ENCODE results near the gene CAB39. TPM values are rescaled to one million over a fixed set of nuclear protein-coding genes. Genes with fewer than 3 reads are reported as not detected.

CAB39 gene
- total and polyA plus RNA-seq, 2 of the 8 experiments (the other 6 are each of a cell fraction or from before 2014, with no cell fraction given) = 16.4 to 50.5 TPM

GRCh38 chr2:230749111-230749510 lies 36.5 kb downstream of the CAB39 start:
- Histone ChIP-seq H4K91ac (replicated peaks; ENCODE audit: insufficient read length, low read length) (no peak overlapping the region), H3K4me1 (replicated peaks in 1 of 4; ENCODE audit: control insufficient read depth in 3 of 4, insufficient read depth in 4 of 4, low read length in 3 of 4) (no peaks in the 10 kb centered on the region), H2AFZ (ENCODE audit: low read length) (no peak overlapping the region), H2BK20ac (ENCODE audit: low read length) (no peak overlapping the region), H3K9ac (replicated peaks in 1 of 4; ENCODE audit: extremely low read depth in 1 of 4, low read depth in 3 of 4, low read length in 3 of 4) (no peak overlapping the region), H3K36me3 (ENCODE audit: control insufficient read depth in 2 of 4, insufficient read depth in 4 of 4, low read length in 3 of 4) (no peaks in the 10 kb centered on the region; a peak in 1 of 8 replicates), H3K27me3 (replicated peaks in 1 of 4; ENCODE audit: control insufficient read depth in 3 of 4, extremely low read depth in 1 of 4, insufficient read depth in 3 of 4, low read length in 3 of 4) (no peaks in the 10 kb centered on the region), H3K27ac (ENCODE audit: low read depth, low read length) (no peak overlapping the region), H4K5ac (ENCODE audit: insufficient read length, low read depth, low read length) (no peak overlapping the region), H3K18ac (ENCODE audit: extremely low read depth, low read length) (no peak overlapping the region), H3K4ac (replicated peaks; ENCODE audit: insufficient read length, low read depth, low read length) (no peak overlapping the region), H2AK5ac (ENCODE audit: low read depth, low read length) (no peak overlapping the region), H3K79me1 (ENCODE audit: low read depth, low read length) (no peaks in the 10 kb centered on the region; the same call in 1 of the 2 replicates), H2BK12ac (ENCODE audit: low read depth, low read length) (no peak overlapping the region), H3K4me3 (ENCODE audit: extremely low read depth in 1 of 4, insufficient read depth in 2 of 4, low read depth in 3 of 4, low read length in 4 of 4) (no peak overlapping the region), H3K14ac (ENCODE audit: insufficient read length) (no peak overlapping the region), H4K8ac (ENCODE audit: extremely low read depth, insufficient read depth, low read length) (no peak overlapping the region), H3K23ac (ENCODE audit: insufficient read length) (no peak overlapping the region), H4K20me1 (replicated peaks in 1 of 2; ENCODE audit: control insufficient read depth in 1 of 2, insufficient read depth in 2 of 2, low read length in 2 of 2) (peaks cover 0 to 2% of the 10 kb centered on the region in 2 experiments), H3K23me2 (ENCODE audit: low read depth, low read length) (no peaks in the 10 kb centered on the region), H2BK15ac (ENCODE audit: low read length) (no peak overlapping the region), H3K79me2 (ENCODE audit: control insufficient read depth in 1 of 2, insufficient read depth in 2 of 2, low read length in 2 of 2) (peaks cover 0 to 69% of the 10 kb centered on the region in 2 experiments; a peak in 3 of 4 replicates), H3K56ac (replicated peaks; ENCODE audit: insufficient read length, low read depth, low read length) (no peak overlapping the region), H3K9me3 (ENCODE audit: insufficient read depth in 2 of 2, low read depth in 1 of 2, low read length in 1 of 2) (no peaks in the 10 kb centered on the region), H2BK120ac (replicated peaks; ENCODE audit: low read depth, low read length) (no peak overlapping the region), H2BK5ac (ENCODE audit: low read depth, low read length) (no peak overlapping the region), H3K4me2 (ENCODE audit: insufficient read depth in 1 of 2, low read depth in 2 of 2, low read length in 2 of 2) (no peak overlapping the region)
- POLR2A ChIA-PET (ENCODE audit: partially characterized antibody) = no interaction called here
- WGBS, 2 experiments (ENCODE audit: extremely low coverage in 1 of 2, insufficient coverage in 1 of 2, insufficient read length in 1 of 2, insufficient replicate concordance in 2 of 2, low coverage in 1 of 2, low lambda C conversion rate in 2 of 2, missing lambda C conversion rate in 1 of 2) = 59% methylated on average over 2 of the region's 2 CpGs; no CpG with 5 or more reads in 1 of the 2 experiments
- CTCF ChIA-PET (ENCODE audit: partially characterized antibody) = interaction anchor here (0.6 to 2.7 kb wide), 2 partner anchors 13 to 214 kb away, joined by 3 to 9 read pairs; no protein-coding TSS in a partner anchor
- FAIRE-seq (no peak), DNase-seq (ENCODE audit: low read depth in 1 of 2, low spot score in 2 of 2) (no peak)
- no peak for TF ChIP-seq RNF2 (IDR thresholded peaks at IDR 0.05; ENCODE audit: borderline replicate concordance, low read depth, low read length, missing control alignments, poor library complexity, severe bottlenecking)

Measured in H1 (cell line).